ENCODE measurements around the gene SNCAIP. TPM values are rescaled to one million over a fixed set of nuclear protein-coding genes. Genes with fewer than 3 reads are reported as not detected.
A peak's percentile ranks its signal among the peaks of the same experiment; 100 is the strongest.

The SNCAIP gene
- total and polyA plus RNA-seq, 2 donors (not counting 1 experiment from before 2014, with no cell fraction given), result 1.3 to 4.1 TPM

DNA sequence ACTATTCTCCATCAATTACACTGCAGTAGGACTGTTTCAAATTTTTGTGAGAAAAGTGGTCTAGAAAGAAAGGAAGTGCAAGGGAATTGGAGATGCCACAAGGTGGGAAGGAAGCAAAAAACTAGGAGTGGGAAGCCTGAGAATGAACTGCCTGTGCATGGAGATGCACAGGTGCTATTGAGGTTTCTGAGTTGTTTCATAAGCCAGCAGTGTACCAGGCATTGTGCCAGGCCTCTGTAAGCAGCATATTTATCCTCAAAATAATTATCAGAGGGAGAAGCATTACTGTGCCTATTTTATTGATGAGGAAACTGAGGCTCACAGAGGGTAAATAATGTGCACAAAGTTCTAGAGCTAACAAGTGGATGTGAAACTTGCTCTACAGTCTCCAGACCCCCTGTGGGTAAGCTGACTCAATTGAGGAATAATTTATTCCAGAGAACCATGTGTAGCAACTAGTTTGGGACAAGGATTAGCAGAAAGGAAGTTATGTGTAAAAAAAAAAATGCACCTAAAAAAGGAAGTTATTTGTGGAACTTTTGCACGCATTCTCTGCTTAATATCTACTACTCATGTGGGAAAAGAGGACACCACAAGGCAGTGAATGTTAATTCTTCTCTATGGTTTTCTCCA lies 96.7 kb downstream of the SNCAIP start:
- no peaks in the 10 kb centered on the region for H3K27me3 ChIP-seq (ENCODE audit: control insufficient read depth, insufficient read depth, low read length)
- TF ChIP-seq, protein P1, sequence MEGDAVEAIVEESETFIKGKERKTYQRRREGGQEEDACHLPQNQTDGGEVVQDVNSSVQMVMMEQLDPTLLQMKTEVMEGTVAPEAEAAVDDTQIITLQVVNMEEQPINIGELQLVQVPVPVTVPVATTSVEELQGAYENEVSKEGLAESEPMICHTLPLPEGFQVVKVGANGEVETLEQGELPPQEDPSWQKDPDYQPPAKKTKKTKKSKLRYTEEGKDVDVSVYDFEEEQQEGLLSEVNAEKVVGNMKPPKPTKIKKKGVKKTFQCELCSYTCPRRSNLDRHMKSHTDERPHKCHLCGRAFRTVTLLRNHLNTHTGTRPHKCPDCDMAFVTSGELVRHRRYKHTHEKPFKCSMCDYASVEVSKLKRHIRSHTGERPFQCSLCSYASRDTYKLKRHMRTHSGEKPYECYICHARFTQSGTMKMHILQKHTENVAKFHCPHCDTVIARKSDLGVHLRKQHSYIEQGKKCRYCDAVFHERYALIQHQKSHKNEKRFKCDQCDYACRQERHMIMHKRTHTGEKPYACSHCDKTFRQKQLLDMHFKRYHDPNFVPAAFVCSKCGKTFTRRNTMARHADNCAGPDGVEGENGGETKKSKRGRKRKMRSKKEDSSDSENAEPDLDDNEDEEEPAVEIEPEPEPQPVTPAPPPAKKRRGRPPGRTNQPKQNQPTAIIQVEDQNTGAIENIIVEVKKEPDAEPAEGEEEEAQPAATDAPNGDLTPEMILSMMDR (conservative IDR thresholded peaks at IDR 0.05 in 1 of 2, IDR thresholded peaks at IDR 0.05 in 1 of 2; ENCODE audit: low read depth in 1 of 2, low read length in 2 of 2), result no peak
- TF ChIP-seq EZH2 (IDR thresholded peaks at IDR 0.05; ENCODE audit: low read length, missing control alignments), result no peak
- peak in 1 of 2 donors; percentile 7 for DNase-seq (ENCODE audit: low read depth in 2 of 2)
- H3K4me2 ChIP-seq (ENCODE audit: extremely low read depth, insufficient read depth, low read length), result no peak overlapping the region
- H3K9me3 ChIP-seq (ENCODE audit: control insufficient read depth, insufficient read depth, low read depth, low read length), result no peaks in the 10 kb centered on the region
- H3K9ac ChIP-seq (ENCODE audit: insufficient read depth, low read length), result no peak overlapping the region
- H3K4me3 ChIP-seq (replicated peaks in 1 of 4; ENCODE audit: control extremely low read depth in 1 of 4, insufficient read depth in 1 of 4, low read depth in 3 of 4, low read length in 4 of 4), result no peak overlapping the region
- no peak overlapping the region for H3K27ac ChIP-seq (ENCODE audit: insufficient read depth, low read length)
- H3K4me1 ChIP-seq (ENCODE audit: control insufficient read depth, extremely low read depth, insufficient read depth, low read length), result no peaks in the 10 kb centered on the region
- no peaks in the 10 kb centered on the region for H4K20me1 ChIP-seq (ENCODE audit: control insufficient read depth, extremely low read depth, insufficient read depth, low read length)
- no peaks in the 10 kb centered on the region for H3K36me3 ChIP-seq (ENCODE audit: control insufficient read depth, insufficient read depth, low read length)
- H3K79me2 ChIP-seq (ENCODE audit: control insufficient read depth, insufficient read depth, low read length), result no peaks in the 10 kb centered on the region
- no peak overlapping the region for H2AFZ ChIP-seq (ENCODE audit: low read length)

DNA sequence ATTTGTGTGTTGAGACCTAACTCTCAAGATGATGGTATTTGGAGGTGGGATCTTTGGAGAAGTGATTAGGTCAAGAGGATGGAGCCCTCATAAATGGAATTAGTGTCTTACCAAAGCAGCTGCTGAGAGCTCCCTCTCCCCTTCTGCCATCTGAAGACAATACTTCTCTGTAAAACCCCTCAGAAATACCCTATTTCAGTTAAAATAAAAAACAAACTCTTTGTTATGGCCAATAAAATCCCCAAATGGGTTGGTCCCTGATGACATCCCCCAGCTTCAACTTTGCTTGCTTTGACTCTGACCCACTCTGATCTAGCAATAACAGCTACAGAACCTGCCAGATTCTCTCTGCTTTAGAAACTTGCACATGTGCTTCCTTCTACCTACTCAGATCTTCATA lies 100.9 kb downstream of the SNCAIP start:
- DNase-seq (ENCODE audit: low read depth in 2 of 2), result no peak

DNA sequence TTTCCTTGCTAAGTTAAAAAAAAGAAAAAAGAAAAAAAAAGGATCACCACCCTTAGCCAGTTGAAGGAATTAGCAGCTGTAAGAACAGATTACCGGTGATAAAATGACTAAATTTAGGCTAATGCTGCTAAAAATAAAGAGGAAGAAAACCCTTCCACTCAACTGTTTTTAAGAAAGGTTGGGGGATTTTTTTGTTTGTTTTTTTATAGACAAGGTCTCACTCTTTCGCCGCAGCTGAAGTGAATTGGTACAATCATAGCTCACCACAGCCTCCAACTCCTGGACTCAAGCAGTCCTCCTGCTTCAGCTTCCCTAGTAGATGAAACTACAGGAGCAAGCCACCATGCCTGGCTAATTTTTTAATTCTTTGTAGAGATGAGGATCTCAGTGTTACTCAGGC lies 101.7 kb downstream of the SNCAIP start:
- TF ChIP-seq EZH2 (IDR thresholded peaks at IDR 0.05; ENCODE audit: low read length, missing control alignments), result no peak
- TF ChIP-seq, protein P1 (conservative IDR thresholded peaks at IDR 0.05 in 1 of 2, IDR thresholded peaks at IDR 0.05 in 1 of 2; ENCODE audit: low read depth in 1 of 2, low read length in 2 of 2), result no peak
- no peaks in the 10 kb centered on the region for H3K36me3 ChIP-seq (ENCODE audit: control insufficient read depth, insufficient read depth, low read length)

More for the DNA sequence above, 100.9 kb downstream of the SNCAIP start:
- Histone ChIP-seq H3K36me3 (ENCODE audit: control insufficient read depth, insufficient read depth, low read length) (no peaks in the 10 kb centered on the region), H2AFZ (ENCODE audit: low read length) (no peak overlapping the region), H3K79me2 (ENCODE audit: control insufficient read depth, insufficient read depth, low read length) (no peaks in the 10 kb centered on the region), H3K9ac (ENCODE audit: insufficient read depth, low read length) (no peak overlapping the region), H3K4me3 (replicated peaks in 1 of 4; ENCODE audit: control extremely low read depth in 1 of 4, insufficient read depth in 1 of 4, low read depth in 3 of 4, low read length in 4 of 4) (no peak overlapping the region), H3K27me3 (ENCODE audit: control insufficient read depth, insufficient read depth, low read length) (no peaks in the 10 kb centered on the region), H3K4me2 (ENCODE audit: extremely low read depth, insufficient read depth, low read length) (no peak overlapping the region), H4K20me1 (ENCODE audit: control insufficient read depth, extremely low read depth, insufficient read depth, low read length) (no peaks in the 10 kb centered on the region), H3K4me1 (ENCODE audit: control insufficient read depth, extremely low read depth, insufficient read depth, low read length) (no peaks in the 10 kb centered on the region), H3K27ac (ENCODE audit: insufficient read depth, low read length) (no peak overlapping the region), H3K9me3 (ENCODE audit: control insufficient read depth, insufficient read depth, low read depth, low read length) (no peaks in the 10 kb centered on the region)
- TF ChIP-seq, protein P1 (conservative IDR thresholded peaks at IDR 0.05 in 1 of 2, IDR thresholded peaks at IDR 0.05 in 1 of 2; ENCODE audit: low read depth in 1 of 2, low read length in 2 of 2), result no peak

More for the DNA sequence above, 101.7 kb downstream of the SNCAIP start:
- no peak overlapping the region for H3K4me3 ChIP-seq (replicated peaks in 1 of 4; ENCODE audit: control extremely low read depth in 1 of 4, insufficient read depth in 1 of 4, low read depth in 3 of 4, low read length in 4 of 4)
- DNase-seq (ENCODE audit: low read depth in 2 of 2), result no peak
- H3K4me2 ChIP-seq (ENCODE audit: extremely low read depth, insufficient read depth, low read length), result no peak overlapping the region
- H3K9ac ChIP-seq (ENCODE audit: insufficient read depth, low read length), result no peak overlapping the region
- no peak overlapping the region for H3K27ac ChIP-seq (ENCODE audit: insufficient read depth, low read length)
- H4K20me1 ChIP-seq (ENCODE audit: control insufficient read depth, extremely low read depth, insufficient read depth, low read length), result no peaks in the 10 kb centered on the region
- H3K79me2 ChIP-seq (ENCODE audit: control insufficient read depth, insufficient read depth, low read length), result no peaks in the 10 kb centered on the region
- H3K27me3 ChIP-seq (ENCODE audit: control insufficient read depth, insufficient read depth, low read length), result no peaks in the 10 kb centered on the region
- no peak overlapping the region for H2AFZ ChIP-seq (ENCODE audit: low read length)
- no peaks in the 10 kb centered on the region for H3K9me3 ChIP-seq (ENCODE audit: control insufficient read depth, insufficient read depth, low read depth, low read length)
- no peaks in the 10 kb centered on the region for H3K4me1 ChIP-seq (ENCODE audit: control insufficient read depth, extremely low read depth, insufficient read depth, low read length)

All from fibroblast of lung (primary cell).